GM12875 (cell line): ENCODE data around the gene CD19.

Experiments used
- H3K4me3 ChIP-seq: one replicate; pipeline ENCODE4 v1.5.1; 2011; ENCODE audit warnings: low read depth, low read length, control low read depth
- CTCF ChIP-seq: IDR thresholded peaks from 2 replicates; pipeline ENCODE4 v1.5.1; 2011; ENCODE audit warnings: low read depth, mild to moderate bottlenecking, control low read depth, inconsistent platforms, low read length, moderate library complexity, borderline replicate concordance; ENCODE audit not compliant: insufficient read depth

Gene CD19

GRCh38 chr16:28930203-28930602 lies 1.6 kb upstream of the CD19 start:
- TF ChIP-seq CTCF, result no peak
- H3K4me3 ChIP-seq, result no peak overlapping the region

GRCh38 chr16:28930652-28931051 lies 1.1 kb upstream of the CD19 start:
- no peak for TF ChIP-seq CTCF
- H3K4me3 ChIP-seq, result no peak overlapping the region

GRCh38 chr16:28932339-28933141 lies 769 bp downstream of the CD19 start:
- H3K4me3 ChIP-seq, result peak overlapping the region; percentile 80
- no peak for TF ChIP-seq CTCF

DNA sequence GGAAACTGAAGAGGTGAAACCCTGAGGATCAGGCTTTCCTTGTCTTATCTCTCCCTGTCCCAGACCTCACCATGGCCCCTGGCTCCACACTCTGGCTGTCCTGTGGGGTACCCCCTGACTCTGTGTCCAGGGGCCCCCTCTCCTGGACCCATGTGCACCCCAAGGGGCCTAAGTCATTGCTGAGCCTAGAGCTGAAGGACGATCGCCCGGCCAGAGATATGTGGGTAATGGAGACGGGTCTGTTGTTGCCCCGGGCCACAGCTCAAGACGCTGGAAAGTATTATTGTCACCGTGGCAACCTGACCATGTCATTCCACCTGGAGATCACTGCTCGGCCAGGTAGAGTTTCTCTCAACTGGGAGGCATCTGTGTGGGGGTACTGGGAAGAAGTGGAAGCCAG lies 1.4 kb downstream of the CD19 start:
- no peak for TF ChIP-seq CTCF
- H3K4me3 ChIP-seq, result peak overlapping the region; percentile 80

- TF ChIP-seq CTCF, result no peak
- no peak overlapping the region for H3K4me3 ChIP-seq
Observed at GRCh38 chr16:28935346-28935745, 3.6 kb downstream of the CD19 start.

DNA sequence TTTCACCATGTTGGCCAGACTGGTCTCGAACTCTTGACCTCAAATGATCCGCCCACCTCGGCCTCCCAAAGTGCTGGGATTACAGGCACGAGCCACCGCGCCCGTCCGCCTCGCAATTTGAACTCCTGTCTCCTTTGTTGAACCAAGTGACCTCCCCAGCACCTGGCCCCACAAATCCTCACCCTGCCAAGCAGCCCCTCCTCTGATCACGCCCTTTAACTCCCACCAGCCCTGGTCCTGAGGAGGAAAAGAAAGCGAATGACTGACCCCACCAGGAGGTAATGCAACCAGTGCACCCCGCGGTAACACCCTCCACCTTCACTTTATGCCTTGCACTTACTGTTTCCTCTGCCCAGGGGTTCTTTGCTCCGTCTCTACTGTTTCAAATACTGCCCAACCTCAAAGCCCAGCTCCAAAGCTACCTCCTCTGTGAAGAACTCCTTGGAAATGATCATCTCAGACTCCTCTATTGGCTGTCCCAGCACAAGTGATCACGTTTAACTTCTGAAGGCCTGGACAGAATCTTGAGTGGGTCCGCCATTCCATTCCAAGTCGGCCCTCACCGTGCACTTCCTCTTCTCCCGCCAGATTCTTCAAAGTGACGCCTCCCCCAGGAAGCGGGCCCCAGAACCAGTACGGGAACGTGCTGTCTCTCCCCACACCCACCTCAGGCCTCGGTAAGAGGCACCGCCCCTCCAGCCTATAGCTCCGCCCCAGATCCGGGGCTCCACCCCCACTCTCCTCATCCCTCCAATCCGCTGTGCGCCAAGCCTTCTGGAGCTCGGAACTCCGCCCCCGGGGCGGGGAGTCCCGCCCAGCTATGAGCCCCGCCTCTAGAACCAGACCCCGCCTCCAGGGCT lies 4.4 kb downstream of the CD19 start:
- no peak for TF ChIP-seq CTCF
- H3K4me3 ChIP-seq, result no peak overlapping the region
